GM23338 (cell line): ENCODE results near the gene TMEM250.

ENCODE experiments used
- CTCF ChIP-seq, 2 experiments: fragments of 200-600 bp in 1 of 2; sonication (generic) in 1 of 2; conservative IDR thresholded peaks; 2 replicates each; pipeline versions ENCODE4 v1.5.1 to v1.6.1; 2016 to 2017; ENCODE audit warnings: antibody characterized with exemption in 2 of 2, low read depth in 2 of 2, mild to moderate bottlenecking in 2 of 2, moderate library complexity in 1 of 2
- EZH2 ChIP-seq: fragments of 200-600 bp; sonication (generic); IDR thresholded peaks from one replicate; pipeline ENCODE4 v1.8.0; 2017; ENCODE audit warnings: antibody characterized with exemption, mild to moderate bottlenecking, low read depth; ENCODE audit not compliant: unreplicated experiment
- EZH2phosphoT487 ChIP-seq: fragments of 200-600 bp; sonication (generic); IDR thresholded peaks from one replicate; pipeline ENCODE4 v1.8.1; 2018; ENCODE audit warnings: antibody characterized with exemption; ENCODE audit not compliant: unreplicated experiment
- POLR2AphosphoS5 ChIP-seq: IDR thresholded peaks from 2 replicates; pipeline ENCODE4 v1.6.1; 2016; ENCODE audit warnings: antibody characterized with exemption, low read depth
- REST ChIP-seq: IDR thresholded peaks from one replicate; pipeline ENCODE4 v1.6.1; 2018; ENCODE audit warnings: antibody characterized with exemption; ENCODE audit not compliant: unreplicated experiment

- TF ChIP-seq CTCF (conservative IDR thresholded peaks at IDR 0.05; ENCODE audit: low read depth in 2 of 2) (no peak), EZH2 (no peak), EZH2phosphoT487 (no peak), REST (no peak), POLR2AphosphoS5 (no peak)
Observed at GRCh38 chr9:136142859-136143214, 24.2 kb upstream of the TMEM250 start.
